Cardiac muscle cell (in vitro differentiated cells and primary cell): ENCODE measurements around the gene RRBP1. TPM values are rescaled to one million over a fixed set of nuclear protein-coding genes. Genes with fewer than 3 reads are reported as not detected.
A peak's percentile ranks its signal among the peaks of the same experiment; 100 is the strongest.

Source experiments
- DNase-seq, 2 donors: peaks; one replicate each; pipeline versions ENCODE4 v3.0.0 to v3.0.0-alpha.2; 2010 to 2017; ENCODE audit warnings: low read depth in 1 of 2, low spot score in 1 of 2
- H3K27ac ChIP-seq: fragments of 200-600 bp; sonication (generic); 2 replicates; pipeline ENCODE4 v1.5.1; 2016
- H3K27me3 ChIP-seq: fragments of 200-600 bp; sonication (generic); 2 replicates; pipeline ENCODE4 v1.6.0; 2016; ENCODE audit warnings: control low read depth
- H3K36me3 ChIP-seq: fragments of 200-600 bp; sonication (generic); 2 replicates; pipeline ENCODE4 v1.5.1; 2016; ENCODE audit warnings: control low read depth
- H3K4me1 ChIP-seq: fragments of 200-600 bp; sonication (generic); 2 replicates; pipeline ENCODE4 v1.8.1; 2017; ENCODE audit warnings: low read depth, mild to moderate bottlenecking, mixed run types
- H3K4me3 ChIP-seq: fragments of 200-600 bp; sonication (generic); 2 replicates; pipeline ENCODE4 v1.5.1; 2016; ENCODE audit warnings: mild to moderate bottlenecking
- H3K9me3 ChIP-seq: fragments of 200-600 bp; sonication (generic); 2 replicates; pipeline ENCODE4 v1.5.1; 2017; ENCODE audit warnings: low read depth, mild to moderate bottlenecking, control low read depth
- polyA plus RNA-seq: library from polyadenylated mRNA; unstranded; fragments of >200 nt; fragmentation: Nextera tagmentation; extraction: Ambion mirVana; gene quantifications from 2 replicates; pipeline ENCODE4 v1.2.1, GENCODE V29; 2016
- total RNA-seq: library from RNA; depleted of rRNA; stranded (reverse); fragments of >200 nt; gene quantifications from 2 replicates; pipeline ENCODE4 v1.2.3, GENCODE V29; 2016
- TF ChIP-seq, protein P1 (sequence below): IDR thresholded peaks from 2 replicates; pipeline ENCODE4 v1.5.1; 2012; ENCODE audit warnings: low read depth, mild to moderate bottlenecking, low read length

Gene RRBP1
- total and polyA plus RNA-seq, 2 experiments from 2014 or later: 50.7 to 77.5 TPM

- TF ChIP-seq, protein P1, sequence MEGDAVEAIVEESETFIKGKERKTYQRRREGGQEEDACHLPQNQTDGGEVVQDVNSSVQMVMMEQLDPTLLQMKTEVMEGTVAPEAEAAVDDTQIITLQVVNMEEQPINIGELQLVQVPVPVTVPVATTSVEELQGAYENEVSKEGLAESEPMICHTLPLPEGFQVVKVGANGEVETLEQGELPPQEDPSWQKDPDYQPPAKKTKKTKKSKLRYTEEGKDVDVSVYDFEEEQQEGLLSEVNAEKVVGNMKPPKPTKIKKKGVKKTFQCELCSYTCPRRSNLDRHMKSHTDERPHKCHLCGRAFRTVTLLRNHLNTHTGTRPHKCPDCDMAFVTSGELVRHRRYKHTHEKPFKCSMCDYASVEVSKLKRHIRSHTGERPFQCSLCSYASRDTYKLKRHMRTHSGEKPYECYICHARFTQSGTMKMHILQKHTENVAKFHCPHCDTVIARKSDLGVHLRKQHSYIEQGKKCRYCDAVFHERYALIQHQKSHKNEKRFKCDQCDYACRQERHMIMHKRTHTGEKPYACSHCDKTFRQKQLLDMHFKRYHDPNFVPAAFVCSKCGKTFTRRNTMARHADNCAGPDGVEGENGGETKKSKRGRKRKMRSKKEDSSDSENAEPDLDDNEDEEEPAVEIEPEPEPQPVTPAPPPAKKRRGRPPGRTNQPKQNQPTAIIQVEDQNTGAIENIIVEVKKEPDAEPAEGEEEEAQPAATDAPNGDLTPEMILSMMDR: peak; percentile 44
- peak overlapping the region; percentile 89 for H3K4me3 ChIP-seq
- peak overlapping the region; percentile 79 for H3K27ac ChIP-seq
- peaks cover 9% of the 10 kb centered on the region for H3K4me1 ChIP-seq
- H3K36me3 ChIP-seq: no peaks in the 10 kb centered on the region
- peak; percentile 83 to 89 for DNase-seq
- no peaks in the 10 kb centered on the region for H3K27me3 ChIP-seq
- no peaks in the 10 kb centered on the region for H3K9me3 ChIP-seq
Observed at GRCh38 chr20:17680836-17681725, 961 bp downstream of the RRBP1 start.

- peak; percentile 28 to 78 for DNase-seq
- no peaks in the 10 kb centered on the region for H3K9me3 ChIP-seq
- H3K27ac ChIP-seq: peak overlapping the region; percentile 79
- peaks cover 9% of the 10 kb centered on the region for H3K4me1 ChIP-seq
- H3K36me3 ChIP-seq: no peaks in the 10 kb centered on the region
- peak overlapping the region; percentile 89 for H3K4me3 ChIP-seq
- no peaks in the 10 kb centered on the region for H3K27me3 ChIP-seq
- TF ChIP-seq, protein P1: no peak
Observed at GRCh38 chr20:17679941-17680835, 1.9 kb downstream of the RRBP1 start.

- H3K27me3 ChIP-seq: no peaks in the 10 kb centered on the region
- TF ChIP-seq, protein P1: no peak
- H3K9me3 ChIP-seq: no peaks in the 10 kb centered on the region
- no peak overlapping the region for H3K4me3 ChIP-seq
- peaks cover 9% of the 10 kb centered on the region for H3K4me1 ChIP-seq
- H3K27ac ChIP-seq: no peak overlapping the region
- no peaks in the 10 kb centered on the region for H3K36me3 ChIP-seq
- DNase-seq: no peak
Observed at GRCh38 chr20:17678886-17679285, 3.2 kb downstream of the RRBP1 start.

DNA sequence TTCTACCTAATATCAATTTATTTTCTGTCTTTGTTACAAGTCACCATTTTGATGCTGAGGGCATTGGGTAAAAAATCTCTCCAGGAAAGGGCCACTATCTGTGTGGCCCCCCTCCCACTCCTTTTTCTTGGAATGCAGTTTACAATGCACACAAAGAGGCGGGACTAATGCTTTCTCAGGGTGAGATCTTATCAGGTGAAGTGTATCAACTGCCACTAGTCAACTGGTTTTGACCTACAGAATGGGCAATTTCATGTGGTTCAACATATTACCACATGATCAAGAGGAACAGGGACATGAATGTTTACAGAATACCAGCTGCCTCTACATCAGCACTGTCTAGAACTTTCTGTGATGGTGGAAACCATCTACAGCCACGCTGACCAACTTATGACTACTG lies 3.7 kb downstream of the RRBP1 start:
- TF ChIP-seq, protein P1: no peak
- Histone ChIP-seq H3K9me3 (no peaks in the 10 kb centered on the region), H3K4me3 (no peak overlapping the region), H3K27ac (no peak overlapping the region), H3K36me3 (no peaks in the 10 kb centered on the region), H3K27me3 (no peaks in the 10 kb centered on the region), H3K4me1 (peaks cover 9% of the 10 kb centered on the region)
- no peak for DNase-seq

DNA sequence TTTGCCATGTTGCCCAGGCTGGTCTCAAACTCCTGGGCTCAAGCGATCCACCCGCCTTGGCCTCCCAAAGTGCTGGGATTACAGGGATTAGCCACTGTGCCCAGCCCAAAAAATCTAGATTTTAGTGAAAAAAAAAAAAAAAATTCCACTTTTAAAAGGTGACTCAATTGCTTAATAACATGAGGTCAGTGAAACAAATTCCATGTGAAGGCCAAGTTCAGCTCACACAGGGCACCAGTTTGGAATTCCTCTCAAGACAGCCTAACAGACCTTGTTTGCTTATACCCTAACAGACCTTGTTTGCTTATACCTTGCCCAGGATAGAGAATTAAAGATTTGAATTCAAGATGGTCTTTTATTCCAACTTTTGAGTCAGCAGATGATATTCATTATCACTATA lies 5.1 kb downstream of the RRBP1 start:
- H3K27me3 ChIP-seq: no peaks in the 10 kb centered on the region
- TF ChIP-seq, protein P1: no peak
- peak in 1 of 2 donors; percentile 36 for DNase-seq
- H3K4me3 ChIP-seq: no peak overlapping the region
- H3K27ac ChIP-seq: no peak overlapping the region
- peaks cover 9% of the 10 kb centered on the region for H3K4me1 ChIP-seq
- no peaks in the 10 kb centered on the region for H3K36me3 ChIP-seq
- no peaks in the 10 kb centered on the region for H3K9me3 ChIP-seq
